Testis (tissue), 3 donors: Measurements from ENCODE around the gene C6orf132. TPM values are rescaled to one million over a fixed set of nuclear protein-coding genes. Genes with fewer than 3 reads are reported as not detected.

ENCODE experiments used
- DNase-seq: peaks from one replicate; pipeline ENCODE4 v3.0.0-alpha.2; 2019
- H3K27ac ChIP-seq, 2 donors: fragments of 200-600 bp; sonication (generic); one replicate each; pipeline ENCODE4 v1.5.1; 2019
- H3K27me3 ChIP-seq: fragments of 200-600 bp; sonication (generic); one replicate; pipeline ENCODE4 v1.5.1; 2019
- H3K36me3 ChIP-seq: fragments of 200-600 bp; sonication (generic); one replicate; pipeline ENCODE4 v1.5.1; 2017; ENCODE audit warnings: low read depth; ENCODE audit errors: missing control alignments
- H3K4me1 ChIP-seq: fragments of 200-600 bp; sonication (generic); one replicate; pipeline ENCODE4 v1.5.1; 2019
- H3K4me3 ChIP-seq, 2 donors: fragments of 200-600 bp; sonication (generic); one replicate each; pipeline ENCODE4 v1.5.1; 2017 to 2019
- H3K9me3 ChIP-seq: fragments of 200-600 bp; sonication (generic); one replicate; pipeline ENCODE4 v1.5.1; 2017
- CTCF ChIP-seq, 3 experiments: fragments of 450-650 bp in 2 of 3; fragments of 200-600 bp in 1 of 3; sonication (generic) in 1 of 3; IDR thresholded peaks; one replicate each; pipeline ENCODE4 v1.5.1; 2016 to 2019; ENCODE audit warnings: antibody characterized with exemption in 3 of 3, mild to moderate bottlenecking in 2 of 3, moderate library complexity in 1 of 3
- POLR2A ChIP-seq: fragments of 450-650 bp; IDR thresholded peaks from one replicate; pipeline ENCODE4 v1.6.1; 2017; ENCODE audit warnings: antibody characterized with exemption, mild to moderate bottlenecking, moderate library complexity
- WGBS, 2 donors: methylation state at CpG; one replicate each; pipeline ENCODE4 v1.1.5; 2018; 5-methylcytosine and 5-hydroxymethylcytosine counted together
- intact Hi-C: fragments of 100-400 bp; cut with DNase I; formaldehyde crosslinking; loops from one replicate; pipeline ENCODE4 v1.15.1; 2023; ENCODE audit warnings: low total_unique reads
- polyA plus RNA-seq: library from polyadenylated mRNA; stranded (reverse); fragments of 350-450 nt; fragmentation: Illumina TruSeq; extraction: RNeasy Lipid Tissue Mini Kit (QIAGEN cat#74804); gene quantifications from one replicate; pipeline ENCODE4 v1.2.3, GENCODE V29; 2014; ENCODE audit warnings: low read depth, low replicate concordance; ENCODE audit not compliant: insufficient read depth
- total RNA-seq, 2 donors: library from RNA; depleted of rRNA; stranded (reverse); fragments of >200 nt; gene quantifications; one replicate each; pipeline ENCODE4 v1.2.3, GENCODE V29; 2016

C6orf132 gene
- total and polyA plus RNA-seq, 3 donors from 2014 or later = 1.1 to 2.0 (median 1.3) TPM

- no peak for DNase-seq
- intact Hi-C loops = no loop called here
- Histone ChIP-seq H3K9me3 (no peaks in the 10 kb centered on the region), H3K36me3 (no peaks in the 10 kb centered on the region), H3K27ac (no peak overlapping the region), H3K4me3 (no peak overlapping the region), H3K27me3 (no peaks in the 10 kb centered on the region), H3K4me1 (peaks cover 4% of the 10 kb centered on the region)
- TF ChIP-seq CTCF (IDR thresholded peaks at IDR 0.05) = no peak
- TF ChIP-seq POLR2A = no peak
- WGBS, 2 donors = 93% methylated on average over 5 of the region's 5 CpGs
These were observed 73.4 kb downstream of the C6orf132 start for GRCh38 chr6:42068872-42069522.

GRCh38 chr6:42068173-42068572, 74.2 kb downstream of the C6orf132 start:
- no peak for TF ChIP-seq CTCF (IDR thresholded peaks at IDR 0.05)
- no peak for TF ChIP-seq POLR2A
- intact Hi-C loops = no loop called here
- Histone ChIP-seq H3K27me3 (no peaks in the 10 kb centered on the region), H3K27ac (no peak overlapping the region), H3K4me1 (peaks cover 4% of the 10 kb centered on the region), H3K4me3 (no peak overlapping the region), H3K9me3 (no peaks in the 10 kb centered on the region), H3K36me3 (no peaks in the 10 kb centered on the region)
- no peak for DNase-seq
- 87 to 92% methylated on average over 7 of the region's 7 CpGs for WGBS, 2 donors

GRCh38 chr6:42066156-42066675, 76.2 kb downstream of the C6orf132 start:
- TF ChIP-seq CTCF (IDR thresholded peaks at IDR 0.05) (no peak), POLR2A (no peak)
- no peaks in the 10 kb centered on the region for H3K4me1 ChIP-seq
- no peaks in the 10 kb centered on the region for H3K9me3 ChIP-seq
- WGBS, 2 donors = 86 to 94% methylated on average over 13 of the region's 13 CpGs
- no peaks in the 10 kb centered on the region for H3K36me3 ChIP-seq
- no peak overlapping the region for H3K27ac ChIP-seq
- H3K27me3 ChIP-seq = no peaks in the 10 kb centered on the region
- no peak overlapping the region for H3K4me3 ChIP-seq
- intact Hi-C loops = no loop called here
- no peak for DNase-seq

- H3K9me3 ChIP-seq = no peaks in the 10 kb centered on the region
- H3K27me3 ChIP-seq = no peaks in the 10 kb centered on the region
- no peaks in the 10 kb centered on the region for H3K4me1 ChIP-seq
- no peaks in the 10 kb centered on the region for H3K36me3 ChIP-seq
- WGBS, 2 donors = 96 to 97% methylated on average over 5 of the region's 5 CpGs
- TF ChIP-seq POLR2A (no peak), CTCF (IDR thresholded peaks at IDR 0.05) (no peak)
- no peak overlapping the region for H3K27ac ChIP-seq
- H3K4me3 ChIP-seq = no peak overlapping the region
- intact Hi-C loops = no loop called here
- DNase-seq = no peak
These were observed 82.7 kb downstream of the C6orf132 start for GRCh38 chr6:42059743-42060142.

GRCh38 chr6:42053601-42054000, 88.8 kb downstream of the C6orf132 start:
- H3K9me3 ChIP-seq = no peaks in the 10 kb centered on the region
- H3K27me3 ChIP-seq = no peaks in the 10 kb centered on the region
- intact Hi-C loops = no loop called here
- peaks cover 10% of the 10 kb centered on the region for H3K4me1 ChIP-seq
- no peak overlapping the region for H3K27ac ChIP-seq
- H3K36me3 ChIP-seq = no peaks in the 10 kb centered on the region
- no peak for DNase-seq
- H3K4me3 ChIP-seq = no peak overlapping the region
- TF ChIP-seq CTCF (IDR thresholded peaks at IDR 0.05) (no peak), POLR2A (no peak)
